Fibroblast of mammary gland (primary cell): Measurements from ENCODE around the gene CFAP73.
A peak's percentile ranks its signal among the peaks of the same experiment; 100 is the strongest.
"Not testable (repeated sequence)": the region's sequence is repeated elsewhere in the genome, so short reads cannot be mapped to it uniquely, and the experiment has no call there.

Source experiments
- DNase-seq: peaks from one replicate; pipeline ENCODE4 v3.0.0-alpha.2; 2010; ENCODE audit warnings: low read depth
- H3K4me3 ChIP-seq: 2 replicates; pipeline ENCODE4 v1.5.1; 2011; ENCODE audit warnings: low read depth, mild to moderate bottlenecking, low read length, moderate library complexity; ENCODE audit not compliant: control insufficient read depth
- TF ChIP-seq, protein P1 (sequence below): conservative IDR thresholded peaks from 2 replicates; pipeline ENCODE4 v1.5.1; 2011; ENCODE audit warnings: low read depth, low read length, inconsistent platforms; ENCODE audit not compliant: control insufficient read depth, insufficient read depth

Gene CFAP73

DNA sequence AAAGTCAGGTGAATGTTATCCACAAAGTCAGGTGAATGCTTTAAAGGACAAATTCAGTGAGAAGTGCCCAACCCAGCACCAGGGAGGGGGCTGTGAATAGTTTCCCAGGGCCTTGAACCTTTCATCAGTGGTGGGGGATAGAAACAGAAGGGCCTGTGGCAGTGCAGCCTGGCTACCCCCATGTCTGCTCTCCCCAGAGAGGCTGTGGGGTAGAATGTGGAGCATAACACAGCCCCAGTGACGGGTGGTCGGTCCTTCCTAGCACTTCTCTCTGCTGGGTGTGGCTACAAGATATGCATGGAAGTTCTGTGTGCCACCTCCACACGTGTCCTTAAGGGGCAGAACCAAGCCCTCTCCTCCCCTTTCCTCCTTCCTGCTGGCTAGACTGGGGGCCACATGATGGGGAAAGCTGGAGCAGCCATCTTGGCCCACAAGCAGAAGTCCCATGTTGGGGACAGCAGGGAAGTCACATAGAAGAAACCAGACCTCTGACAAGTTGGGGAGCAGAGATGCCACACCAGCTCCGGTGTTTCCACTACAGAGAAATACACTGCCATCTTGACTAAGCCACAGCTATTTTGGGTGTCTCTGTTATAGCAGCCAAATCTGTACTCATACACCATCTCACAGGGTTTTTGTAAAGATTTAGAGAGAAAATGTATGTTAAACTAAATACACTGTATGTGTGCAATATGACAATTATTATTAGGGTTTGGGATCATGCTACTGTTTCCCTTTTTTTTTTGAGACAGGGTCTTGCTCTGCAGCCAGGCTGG, 53.0 kb downstream of the CFAP73 start:
- H3K4me3 ChIP-seq = no peak overlapping the region
- DNase-seq = no peak
- TF ChIP-seq, protein P1, sequence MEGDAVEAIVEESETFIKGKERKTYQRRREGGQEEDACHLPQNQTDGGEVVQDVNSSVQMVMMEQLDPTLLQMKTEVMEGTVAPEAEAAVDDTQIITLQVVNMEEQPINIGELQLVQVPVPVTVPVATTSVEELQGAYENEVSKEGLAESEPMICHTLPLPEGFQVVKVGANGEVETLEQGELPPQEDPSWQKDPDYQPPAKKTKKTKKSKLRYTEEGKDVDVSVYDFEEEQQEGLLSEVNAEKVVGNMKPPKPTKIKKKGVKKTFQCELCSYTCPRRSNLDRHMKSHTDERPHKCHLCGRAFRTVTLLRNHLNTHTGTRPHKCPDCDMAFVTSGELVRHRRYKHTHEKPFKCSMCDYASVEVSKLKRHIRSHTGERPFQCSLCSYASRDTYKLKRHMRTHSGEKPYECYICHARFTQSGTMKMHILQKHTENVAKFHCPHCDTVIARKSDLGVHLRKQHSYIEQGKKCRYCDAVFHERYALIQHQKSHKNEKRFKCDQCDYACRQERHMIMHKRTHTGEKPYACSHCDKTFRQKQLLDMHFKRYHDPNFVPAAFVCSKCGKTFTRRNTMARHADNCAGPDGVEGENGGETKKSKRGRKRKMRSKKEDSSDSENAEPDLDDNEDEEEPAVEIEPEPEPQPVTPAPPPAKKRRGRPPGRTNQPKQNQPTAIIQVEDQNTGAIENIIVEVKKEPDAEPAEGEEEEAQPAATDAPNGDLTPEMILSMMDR = no peak

DNA sequence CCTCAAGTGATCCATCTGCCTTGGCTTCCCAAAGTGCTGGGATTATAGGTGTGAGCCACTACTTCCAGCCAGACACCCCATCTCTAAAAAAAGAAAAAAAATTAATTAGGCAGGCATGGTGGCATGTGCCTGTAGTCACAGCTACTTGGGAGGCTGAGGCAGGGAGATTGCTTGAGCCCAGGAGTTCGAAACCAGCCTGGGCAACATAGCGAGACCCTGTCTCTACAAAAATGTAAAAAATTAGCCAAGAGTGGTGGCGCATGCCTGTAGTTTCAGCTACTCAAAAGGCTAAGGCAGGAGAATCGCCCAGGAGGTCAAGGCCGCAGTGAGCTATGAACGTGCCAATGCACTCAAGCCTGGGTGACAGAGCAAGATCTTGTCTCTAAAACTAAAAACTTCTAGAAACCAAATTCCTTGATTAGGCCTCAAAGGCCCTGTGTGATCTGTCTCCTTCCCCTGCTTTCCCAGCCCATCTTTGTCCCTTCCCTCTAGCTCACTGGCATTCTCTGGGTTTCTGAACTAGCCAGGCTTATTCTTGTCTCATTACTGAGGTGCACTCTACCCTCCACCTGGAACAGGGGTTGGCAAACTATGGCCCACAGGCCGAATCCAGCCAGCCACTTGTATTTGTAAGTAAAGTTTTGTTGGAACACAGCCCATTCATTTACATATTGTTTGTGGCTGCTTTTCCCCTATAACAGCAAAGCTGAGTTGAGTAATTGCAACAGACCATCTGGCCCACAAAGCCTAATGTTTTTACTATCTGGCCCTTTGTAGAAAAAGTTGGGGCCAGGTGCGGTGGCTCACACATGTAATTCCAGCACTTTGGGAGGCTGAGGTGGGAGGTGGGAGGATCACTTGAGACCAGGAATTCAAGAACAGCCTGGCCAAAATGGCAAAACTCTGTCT, 54.6 kb downstream of the CFAP73 start:
- DNase-seq = no peak
- no peak overlapping the region for H3K4me3 ChIP-seq
- TF ChIP-seq, protein P1 = no peak

DNA sequence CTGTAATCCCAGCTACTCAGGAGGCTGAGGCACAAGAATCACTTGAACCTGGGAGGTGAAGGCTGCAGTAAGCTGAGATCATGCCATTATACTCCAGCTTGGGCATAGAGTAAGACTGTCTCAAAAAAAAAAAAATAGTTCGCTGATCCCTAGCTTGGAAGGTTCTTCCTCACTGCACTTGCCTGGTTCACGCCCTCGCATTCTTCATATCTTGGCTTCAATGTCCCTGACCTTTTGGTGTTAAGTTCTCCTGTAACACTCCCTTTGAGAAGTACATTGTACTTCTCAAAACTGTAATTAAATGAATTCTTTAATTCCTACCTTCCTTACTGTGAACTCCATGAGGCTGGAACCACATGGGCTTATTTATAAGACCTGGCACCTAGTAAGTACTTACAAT, 55.3 kb downstream of the CFAP73 start:
- no peak overlapping the region for H3K4me3 ChIP-seq
- no peak for DNase-seq
- TF ChIP-seq, protein P1 = no peak

DNA sequence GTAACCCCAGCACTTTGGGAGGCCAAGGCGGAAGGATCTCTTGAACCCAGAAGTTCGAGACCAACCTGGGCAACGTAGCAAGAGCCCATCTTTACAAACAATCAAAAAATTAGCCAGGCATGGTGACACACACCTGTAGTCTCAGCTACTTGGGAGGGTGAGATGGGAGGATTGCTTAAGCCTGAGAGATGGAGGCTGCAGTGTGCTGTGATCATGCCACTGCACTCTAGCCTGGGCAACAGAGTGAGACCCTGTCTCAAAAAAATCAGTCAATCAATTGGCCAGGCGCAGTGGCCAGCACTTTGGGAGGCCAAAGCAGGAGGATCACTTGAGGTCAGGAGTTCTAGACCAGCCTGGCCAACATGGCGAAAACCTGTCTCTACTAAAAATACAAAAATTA, 57.3 kb downstream of the CFAP73 start:
- not testable (repeated sequence) for H3K4me3 ChIP-seq, DNase-seq

DNA sequence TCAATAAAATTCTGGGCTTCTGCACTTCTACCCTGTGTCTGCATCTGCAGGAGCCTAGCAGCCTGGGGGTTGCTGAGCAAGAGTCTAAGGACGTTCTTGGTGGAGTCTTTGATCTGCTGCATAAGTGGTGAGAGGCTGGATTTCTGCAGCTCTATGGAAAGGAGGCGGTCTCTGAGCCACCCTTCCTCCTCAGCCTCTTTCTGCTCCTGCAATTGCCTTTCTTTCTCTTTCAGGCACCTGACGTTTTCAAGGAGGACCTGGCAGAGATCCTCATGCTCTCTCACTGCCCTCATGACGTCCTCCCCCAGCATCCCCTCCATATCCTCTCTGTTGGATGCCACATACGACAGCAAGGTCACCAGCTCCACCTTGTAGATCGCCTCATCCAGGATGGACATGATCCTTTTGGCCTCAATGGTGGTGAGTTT, 58.1 kb downstream of the CFAP73 start:
- TF ChIP-seq, protein P1 = no peak
- DNase-seq = no peak
- H3K4me3 ChIP-seq = no peak overlapping the region

DNA sequence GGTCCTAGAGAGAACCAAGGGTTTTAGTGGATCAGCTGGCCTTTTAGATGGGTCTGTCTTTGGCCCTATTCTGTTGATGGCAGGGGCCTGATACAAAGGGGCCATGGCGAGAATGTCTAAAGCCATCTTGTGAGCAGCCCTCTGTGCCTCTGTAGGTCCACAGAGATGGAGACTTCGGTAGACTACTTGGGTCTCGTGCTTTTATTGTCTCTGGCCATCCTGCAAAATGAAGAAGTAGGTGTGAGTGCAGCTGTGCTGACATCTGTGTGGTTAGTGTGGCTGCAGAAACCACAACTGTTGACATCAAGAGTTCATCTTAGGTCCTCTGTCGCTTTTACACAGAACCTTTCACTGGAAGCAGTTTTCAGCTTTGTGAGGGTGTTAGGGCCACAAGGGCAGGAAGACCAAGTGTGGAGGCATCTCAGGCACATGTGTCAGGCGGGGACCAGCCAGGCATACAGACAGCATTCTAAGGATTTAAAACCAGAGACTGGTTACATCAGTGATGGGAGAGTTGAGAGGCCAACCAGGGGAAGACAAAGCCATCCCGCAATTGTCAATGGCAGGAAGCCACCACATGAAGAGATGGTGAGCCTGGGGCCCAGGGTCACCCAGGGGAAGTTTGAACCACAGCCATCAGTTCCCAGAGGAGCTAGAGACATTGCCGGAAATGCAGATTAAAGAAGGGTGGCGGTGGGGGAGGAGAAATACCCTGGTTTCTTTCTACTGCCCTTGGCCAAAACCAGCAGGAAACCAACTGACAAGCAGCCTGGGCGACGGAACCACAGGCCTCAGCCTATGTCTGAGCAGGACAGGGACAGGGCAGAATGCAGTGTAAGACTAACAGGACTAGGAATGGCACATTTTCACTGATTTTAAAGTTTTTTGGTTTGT, 58.8 kb downstream of the CFAP73 start:
- TF ChIP-seq, protein P1 = no peak
- DNase-seq = peak; percentile 64
- H3K4me3 ChIP-seq = no peak overlapping the region
